Measurements from ENCODE around the gene B9D1.

The B9D1 gene

DNA sequence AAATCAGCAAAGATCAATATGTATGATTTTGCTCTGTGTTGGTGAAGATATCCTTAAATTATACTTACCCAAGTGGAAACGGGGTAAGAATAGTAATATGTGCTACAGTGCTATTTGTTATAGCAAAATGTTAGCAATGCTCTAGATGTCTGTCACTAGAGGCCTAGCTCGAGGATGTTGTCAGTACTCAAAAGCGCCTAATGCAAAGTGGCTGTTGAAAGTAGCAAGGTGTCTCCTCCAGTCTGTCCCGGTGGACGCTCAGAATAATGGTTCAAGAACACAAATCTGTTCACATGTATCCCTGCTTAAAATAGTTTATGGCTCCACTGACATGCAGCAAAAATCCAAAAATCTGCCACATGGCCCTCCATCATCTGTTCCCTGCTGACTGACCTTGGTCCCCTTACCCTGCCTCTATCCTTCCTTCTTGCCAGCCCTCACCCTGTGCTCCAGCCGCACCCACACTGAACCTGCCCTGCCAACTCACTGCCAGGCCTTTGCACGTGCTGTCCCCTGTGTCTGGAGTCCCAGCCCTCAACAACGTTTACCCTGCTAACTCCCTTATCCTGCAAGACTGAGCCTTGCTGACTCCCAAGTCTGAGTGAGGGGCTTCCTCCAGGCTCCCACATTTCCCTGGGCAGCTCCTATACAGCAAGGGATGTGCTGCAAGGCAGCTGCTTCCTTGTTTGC lies 38.9 kb upstream of the B9D1 start:
- TF ChIP-seq, protein P1, sequence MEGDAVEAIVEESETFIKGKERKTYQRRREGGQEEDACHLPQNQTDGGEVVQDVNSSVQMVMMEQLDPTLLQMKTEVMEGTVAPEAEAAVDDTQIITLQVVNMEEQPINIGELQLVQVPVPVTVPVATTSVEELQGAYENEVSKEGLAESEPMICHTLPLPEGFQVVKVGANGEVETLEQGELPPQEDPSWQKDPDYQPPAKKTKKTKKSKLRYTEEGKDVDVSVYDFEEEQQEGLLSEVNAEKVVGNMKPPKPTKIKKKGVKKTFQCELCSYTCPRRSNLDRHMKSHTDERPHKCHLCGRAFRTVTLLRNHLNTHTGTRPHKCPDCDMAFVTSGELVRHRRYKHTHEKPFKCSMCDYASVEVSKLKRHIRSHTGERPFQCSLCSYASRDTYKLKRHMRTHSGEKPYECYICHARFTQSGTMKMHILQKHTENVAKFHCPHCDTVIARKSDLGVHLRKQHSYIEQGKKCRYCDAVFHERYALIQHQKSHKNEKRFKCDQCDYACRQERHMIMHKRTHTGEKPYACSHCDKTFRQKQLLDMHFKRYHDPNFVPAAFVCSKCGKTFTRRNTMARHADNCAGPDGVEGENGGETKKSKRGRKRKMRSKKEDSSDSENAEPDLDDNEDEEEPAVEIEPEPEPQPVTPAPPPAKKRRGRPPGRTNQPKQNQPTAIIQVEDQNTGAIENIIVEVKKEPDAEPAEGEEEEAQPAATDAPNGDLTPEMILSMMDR (conservative IDR thresholded peaks at IDR 0.05; ENCODE audit: control insufficient read depth, insufficient read depth, low read depth, low read length) = no peak
- H3K4me3 ChIP-seq (ENCODE audit: control insufficient read depth, low read depth, low read length) = no peak overlapping the region
- no peak for DNase-seq (ENCODE audit: low read depth)

DNA sequence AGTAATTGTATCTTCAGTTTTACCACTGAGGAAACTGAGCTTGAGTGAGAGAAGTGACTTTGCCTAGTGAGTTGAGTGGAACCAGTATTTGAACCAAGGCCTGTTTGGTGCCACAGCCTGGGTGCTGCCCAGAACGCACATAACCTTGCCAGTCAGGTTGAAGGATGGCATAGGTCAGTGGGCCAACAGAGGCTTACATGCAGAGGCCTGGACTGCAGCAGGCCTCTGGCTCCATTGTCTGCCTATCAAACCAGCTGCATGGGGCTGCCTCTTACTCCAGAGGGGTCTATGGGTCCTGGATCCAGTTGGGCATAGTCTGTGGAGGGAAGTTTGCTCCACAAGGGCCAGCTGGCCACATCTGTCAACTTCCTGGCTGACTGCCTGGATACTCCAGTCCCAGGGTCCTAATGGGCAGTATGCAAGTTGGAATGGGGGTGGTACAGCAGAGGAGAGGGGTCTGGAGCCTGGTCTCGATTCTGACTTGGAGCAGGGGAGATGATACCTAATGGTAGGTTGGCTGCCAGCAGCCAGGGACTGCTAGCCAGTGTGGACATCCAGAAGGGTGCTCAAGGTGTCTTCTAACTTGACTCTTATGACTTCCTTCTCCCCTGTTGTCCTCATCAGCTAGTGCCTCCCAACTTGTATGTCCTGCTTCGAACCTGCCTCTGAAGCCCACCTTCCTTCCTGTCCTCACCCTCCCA lies 37.4 kb upstream of the B9D1 start:
- TF ChIP-seq, protein P1 (conservative IDR thresholded peaks at IDR 0.05; ENCODE audit: control insufficient read depth, insufficient read depth, low read depth, low read length) = no peak
- no peak for DNase-seq (ENCODE audit: low read depth)
- H3K4me3 ChIP-seq (ENCODE audit: control insufficient read depth, low read depth, low read length) = no peak overlapping the region

DNA sequence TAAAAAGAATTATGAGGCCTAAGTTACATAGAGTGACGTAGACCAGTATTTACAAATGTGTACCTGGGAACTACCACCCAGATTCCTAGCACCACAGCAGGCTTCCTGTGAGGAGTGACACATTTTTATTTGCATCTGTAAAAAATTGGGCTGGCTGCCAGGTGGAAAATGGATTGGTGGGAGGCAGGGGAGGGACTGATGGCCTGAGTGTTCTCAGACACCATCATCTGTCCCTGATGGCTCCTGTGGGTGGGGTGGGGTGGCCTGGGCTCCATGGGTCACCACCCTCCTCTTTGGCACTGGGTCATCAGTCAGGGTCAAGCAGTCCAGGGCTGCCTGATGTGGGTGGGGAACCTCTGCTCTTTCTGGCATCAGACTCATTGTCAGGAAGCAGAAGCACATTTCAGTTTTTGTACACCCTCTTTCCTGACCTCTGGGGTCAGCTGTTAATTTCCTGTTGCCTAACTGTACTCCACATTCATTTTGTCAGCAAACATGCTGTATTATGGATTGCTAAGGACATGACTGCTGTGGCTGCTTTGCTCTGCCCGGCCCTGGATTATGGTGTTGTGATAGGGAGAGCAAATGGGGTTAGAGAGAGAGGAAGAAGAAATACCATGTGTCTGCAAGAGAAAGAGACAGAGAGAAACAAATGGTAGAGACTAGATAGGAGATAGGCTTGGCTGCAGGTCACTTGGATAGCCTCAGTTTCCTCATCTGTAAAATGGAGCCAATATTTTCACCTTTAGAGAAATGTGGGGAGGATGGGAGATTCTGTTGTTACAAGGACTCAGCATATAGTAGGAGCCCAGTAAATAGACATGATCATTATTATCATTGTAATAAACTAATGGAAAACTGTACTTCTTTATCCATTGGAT lies 36.0 kb upstream of the B9D1 start:
- TF ChIP-seq, protein P1 (conservative IDR thresholded peaks at IDR 0.05; ENCODE audit: control insufficient read depth, insufficient read depth, low read depth, low read length) = no peak
- no peak overlapping the region for H3K4me3 ChIP-seq (ENCODE audit: control insufficient read depth, low read depth, low read length)
- peak; percentile 74 for DNase-seq (ENCODE audit: low read depth)

DNA sequence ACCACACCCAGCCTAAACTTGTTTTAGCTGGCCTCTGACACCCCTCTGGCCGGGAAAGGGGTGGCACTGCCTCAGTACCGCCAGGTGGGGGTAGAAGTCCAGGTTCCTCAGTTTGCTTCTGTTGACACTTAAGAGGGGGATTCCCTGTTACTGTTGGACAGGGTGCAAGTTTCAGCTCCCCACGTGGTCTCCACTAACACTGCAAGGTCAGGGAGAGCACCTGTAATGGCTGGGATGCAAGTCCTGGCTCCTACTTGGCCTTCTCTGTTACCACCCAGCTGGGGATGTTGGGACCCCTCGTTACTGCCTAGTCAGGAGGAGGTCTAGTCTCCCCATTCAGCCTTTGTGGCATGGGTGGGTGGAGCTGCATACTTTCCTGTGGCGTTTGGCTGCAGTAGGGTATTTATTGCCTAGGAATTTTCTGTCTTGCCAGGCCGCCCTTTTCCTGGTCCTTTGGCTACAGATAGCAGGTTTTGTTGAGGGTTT lies 35.1 kb upstream of the B9D1 start:
- no peak for DNase-seq (ENCODE audit: low read depth)
- TF ChIP-seq, protein P1 (conservative IDR thresholded peaks at IDR 0.05; ENCODE audit: control insufficient read depth, insufficient read depth, low read depth, low read length) = no peak
- H3K4me3 ChIP-seq (ENCODE audit: control insufficient read depth, low read depth, low read length) = no peak overlapping the region

DNA sequence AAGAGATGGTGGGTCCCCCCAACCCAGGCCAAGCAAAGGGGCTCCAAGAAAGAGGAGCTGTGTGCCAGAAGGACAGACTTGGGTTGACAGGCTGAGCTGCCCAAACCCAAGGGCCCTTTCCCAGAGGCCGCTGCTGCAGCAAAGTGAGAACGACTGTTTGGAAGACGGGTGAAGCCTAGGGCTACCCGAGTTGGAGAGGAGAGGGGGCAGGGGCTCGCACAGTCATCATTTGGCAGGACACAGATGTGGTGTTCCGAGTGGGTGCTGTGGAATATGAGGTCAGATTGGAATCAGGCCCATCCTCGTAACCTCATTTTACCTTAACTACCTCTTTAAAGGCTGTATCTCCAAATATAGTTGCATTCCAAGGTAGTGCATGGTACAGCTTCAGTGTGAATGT lies 29.8 kb upstream of the B9D1 start:
- no peak overlapping the region for H3K4me3 ChIP-seq (ENCODE audit: control insufficient read depth, low read depth, low read length)
- TF ChIP-seq, protein P1 (conservative IDR thresholded peaks at IDR 0.05; ENCODE audit: control insufficient read depth, insufficient read depth, low read depth, low read length) = no peak
- DNase-seq (ENCODE audit: low read depth) = no peak

DNA sequence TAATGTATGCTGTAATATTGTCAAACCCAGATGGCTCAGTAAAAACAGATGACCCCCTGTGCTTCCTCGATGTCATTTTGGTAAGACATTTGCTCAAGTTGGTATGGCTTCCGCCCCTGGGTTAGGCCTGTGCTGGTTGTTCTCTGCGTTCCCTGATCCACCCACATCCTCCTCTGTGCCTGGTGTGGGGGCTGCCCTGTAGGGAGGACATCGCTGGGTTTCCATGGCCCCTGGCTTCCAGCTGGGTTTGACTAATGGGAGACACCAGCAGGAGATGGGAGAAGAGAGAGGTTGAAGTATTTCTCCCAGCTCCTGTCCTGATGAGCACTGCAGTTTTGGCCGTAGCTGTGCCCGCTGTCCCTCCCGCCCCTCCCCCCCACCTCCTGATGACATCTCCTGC lies 28.9 kb upstream of the B9D1 start:
- no peak for DNase-seq (ENCODE audit: low read depth)
- no peak overlapping the region for H3K4me3 ChIP-seq (ENCODE audit: control insufficient read depth, low read depth, low read length)
- TF ChIP-seq, protein P1 (conservative IDR thresholded peaks at IDR 0.05; ENCODE audit: control insufficient read depth, insufficient read depth, low read depth, low read length) = no peak
